ENCODE measurements around the gene SLC35F5. TPM values are rescaled to one million over a fixed set of nuclear protein-coding genes. Genes with fewer than 3 reads are reported as not detected.

The SLC35F5 gene
- total RNA-seq, 1 donor from 2014 or later: 29.0 TPM

GRCh38 chr2:113769555-113769954 lies 13.1 kb upstream of the SLC35F5 start:
- Mint-ChIP-seq H3K4me1 (ENCODE audit: low read depth) (no peaks in the 10 kb centered on the region), H3K27ac (no peak overlapping the region), H3K9me3 (no peaks in the 10 kb centered on the region), H3K4me3 (no peak overlapping the region), H3K36me3 (ENCODE audit: low read depth) (no peaks in the 10 kb centered on the region), H3K27me3 (ENCODE audit: insufficient read depth) (no peaks in the 10 kb centered on the region)
- intact Hi-C loops (cut with micrococcal nuclease): no loop called here
- no peak for DNase-seq (ENCODE audit: low spot score)

DNA sequence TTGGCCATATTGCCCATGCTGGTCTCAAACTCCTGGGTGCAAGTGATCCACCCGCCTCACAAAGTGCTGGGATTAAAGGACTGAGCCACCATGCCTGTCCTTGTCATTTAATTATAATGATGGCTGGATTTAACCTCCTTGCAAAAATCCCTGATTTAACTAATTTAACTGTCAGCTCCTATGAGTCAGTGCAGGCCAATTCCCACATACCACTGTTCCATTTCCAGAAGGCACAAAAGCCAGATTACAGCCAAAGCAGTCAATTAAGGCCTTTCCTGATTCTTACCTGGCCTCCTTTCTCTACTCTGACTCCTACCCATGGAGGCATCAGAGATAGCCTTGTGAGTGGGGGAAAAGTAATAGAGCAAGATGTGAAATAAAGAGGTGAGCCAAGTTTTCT lies 12.3 kb upstream of the SLC35F5 start:
- no peak overlapping the region for H3K27ac Mint-ChIP-seq
- intact Hi-C loops (cut with micrococcal nuclease): no loop called here
- DNase-seq (ENCODE audit: low spot score): no peak
- no peaks in the 10 kb centered on the region for H3K4me1 Mint-ChIP-seq (ENCODE audit: low read depth)
- H3K9me3 Mint-ChIP-seq: no peaks in the 10 kb centered on the region
- H3K36me3 Mint-ChIP-seq (ENCODE audit: low read depth): no peaks in the 10 kb centered on the region
- H3K4me3 Mint-ChIP-seq: no peak overlapping the region
- H3K27me3 Mint-ChIP-seq (ENCODE audit: insufficient read depth): no peaks in the 10 kb centered on the region

GRCh38 chr2:113767811-113768460 lies 11.5 kb upstream of the SLC35F5 start:
- intact Hi-C loops (cut with micrococcal nuclease): no loop called here
- no peak overlapping the region for H3K4me3 Mint-ChIP-seq
- no peaks in the 10 kb centered on the region for H3K4me1 Mint-ChIP-seq (ENCODE audit: low read depth)
- H3K36me3 Mint-ChIP-seq (ENCODE audit: low read depth): no peaks in the 10 kb centered on the region
- no peaks in the 10 kb centered on the region for H3K27me3 Mint-ChIP-seq (ENCODE audit: insufficient read depth)
- no peak overlapping the region for H3K27ac Mint-ChIP-seq
- no peak for DNase-seq (ENCODE audit: low spot score)
- no peaks in the 10 kb centered on the region for H3K9me3 Mint-ChIP-seq

DNA sequence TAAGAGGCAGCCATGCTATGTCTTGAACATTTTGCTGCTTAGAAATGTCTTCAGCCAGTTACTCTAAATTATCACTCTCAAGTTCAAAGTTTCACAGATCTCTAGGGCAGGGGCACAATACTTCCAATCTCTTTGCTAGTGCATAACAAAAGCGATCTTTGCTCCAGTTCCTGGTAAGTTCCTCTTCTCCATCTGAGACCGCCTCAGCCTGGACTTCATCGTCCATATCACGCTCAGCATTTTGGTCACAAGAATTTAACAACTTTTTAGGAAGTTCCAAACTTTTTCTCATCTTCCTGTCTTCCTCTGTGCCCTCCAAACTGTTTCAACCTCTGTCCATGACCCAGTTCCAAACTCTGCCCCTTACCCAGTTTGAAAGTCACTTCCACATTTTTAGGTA lies 8.8 kb upstream of the SLC35F5 start:
- no peaks in the 10 kb centered on the region for H3K36me3 Mint-ChIP-seq (ENCODE audit: low read depth)
- no peaks in the 10 kb centered on the region for H3K4me1 Mint-ChIP-seq (ENCODE audit: low read depth)
- no peak for DNase-seq (ENCODE audit: low spot score)
- no peaks in the 10 kb centered on the region for H3K27me3 Mint-ChIP-seq (ENCODE audit: insufficient read depth)
- H3K27ac Mint-ChIP-seq: no peak overlapping the region
- no peak overlapping the region for H3K4me3 Mint-ChIP-seq
- intact Hi-C loops (cut with micrococcal nuclease): no loop called here
- no peaks in the 10 kb centered on the region for H3K9me3 Mint-ChIP-seq

GRCh38 chr2:113762377-113763118 lies 6.1 kb upstream of the SLC35F5 start:
- DNase-seq (ENCODE audit: low spot score): no peak
- H3K4me1 Mint-ChIP-seq (ENCODE audit: low read depth): peaks cover 2% of the 10 kb centered on the region
- H3K27ac Mint-ChIP-seq: no peak overlapping the region
- H3K27me3 Mint-ChIP-seq (ENCODE audit: insufficient read depth): no peaks in the 10 kb centered on the region
- no peaks in the 10 kb centered on the region for H3K36me3 Mint-ChIP-seq (ENCODE audit: low read depth)
- no peak overlapping the region for H3K4me3 Mint-ChIP-seq
- H3K9me3 Mint-ChIP-seq: no peaks in the 10 kb centered on the region
- intact Hi-C loops (cut with micrococcal nuclease): no loop called here

GRCh38 chr2:113760400-113760799 lies 4.0 kb upstream of the SLC35F5 start:
- DNase-seq (ENCODE audit: low spot score): no peak
- intact Hi-C loops (cut with micrococcal nuclease): no loop called here
- no peak overlapping the region for H3K27ac Mint-ChIP-seq
- peaks cover 12% of the 10 kb centered on the region for H3K4me1 Mint-ChIP-seq (ENCODE audit: low read depth)
- H3K36me3 Mint-ChIP-seq (ENCODE audit: low read depth): peaks cover 3% of the 10 kb centered on the region
- no peak overlapping the region for H3K4me3 Mint-ChIP-seq
- no peaks in the 10 kb centered on the region for H3K9me3 Mint-ChIP-seq
- no peaks in the 10 kb centered on the region for H3K27me3 Mint-ChIP-seq (ENCODE audit: insufficient read depth)

- H3K4me1 Mint-ChIP-seq (ENCODE audit: low read depth): peaks cover 23% of the 10 kb centered on the region
- no peaks in the 10 kb centered on the region for H3K9me3 Mint-ChIP-seq
- H3K27ac Mint-ChIP-seq: peak overlapping the region; percentile 99
- H3K36me3 Mint-ChIP-seq (ENCODE audit: low read depth): peaks cover 9% of the 10 kb centered on the region
- DNase-seq (ENCODE audit: low spot score): no peak
- H3K4me3 Mint-ChIP-seq: peak overlapping the region; percentile 91
- intact Hi-C loops (cut with micrococcal nuclease): loop anchor here (2.0 to 5.0 kb wide), 4 partner anchors 55 to 154 kb away; no protein-coding TSS in a partner anchor
- no peaks in the 10 kb centered on the region for H3K27me3 Mint-ChIP-seq (ENCODE audit: insufficient read depth)
Observed at GRCh38 chr2:113757138-113757657, 756 bp upstream of the SLC35F5 start.

- peak; percentile 6 for DNase-seq (ENCODE audit: low spot score)
- Mint-ChIP-seq H3K27ac (peak overlapping the region; percentile 85), H3K36me3 (ENCODE audit: low read depth) (peaks cover 13% of the 10 kb centered on the region), H3K9me3 (no peaks in the 10 kb centered on the region), H3K4me1 (ENCODE audit: low read depth) (peaks cover 23% of the 10 kb centered on the region), H3K27me3 (ENCODE audit: insufficient read depth) (no peaks in the 10 kb centered on the region), H3K4me3 (peak overlapping the region; percentile 91)
- intact Hi-C loops (cut with micrococcal nuclease): loop anchor here (1.0 to 5.0 kb wide), 8 partner anchors 36 to 223 kb away; no protein-coding TSS in a partner anchor
Observed at GRCh38 chr2:113755835-113756354, 547 bp downstream of the SLC35F5 start.

DNA sequence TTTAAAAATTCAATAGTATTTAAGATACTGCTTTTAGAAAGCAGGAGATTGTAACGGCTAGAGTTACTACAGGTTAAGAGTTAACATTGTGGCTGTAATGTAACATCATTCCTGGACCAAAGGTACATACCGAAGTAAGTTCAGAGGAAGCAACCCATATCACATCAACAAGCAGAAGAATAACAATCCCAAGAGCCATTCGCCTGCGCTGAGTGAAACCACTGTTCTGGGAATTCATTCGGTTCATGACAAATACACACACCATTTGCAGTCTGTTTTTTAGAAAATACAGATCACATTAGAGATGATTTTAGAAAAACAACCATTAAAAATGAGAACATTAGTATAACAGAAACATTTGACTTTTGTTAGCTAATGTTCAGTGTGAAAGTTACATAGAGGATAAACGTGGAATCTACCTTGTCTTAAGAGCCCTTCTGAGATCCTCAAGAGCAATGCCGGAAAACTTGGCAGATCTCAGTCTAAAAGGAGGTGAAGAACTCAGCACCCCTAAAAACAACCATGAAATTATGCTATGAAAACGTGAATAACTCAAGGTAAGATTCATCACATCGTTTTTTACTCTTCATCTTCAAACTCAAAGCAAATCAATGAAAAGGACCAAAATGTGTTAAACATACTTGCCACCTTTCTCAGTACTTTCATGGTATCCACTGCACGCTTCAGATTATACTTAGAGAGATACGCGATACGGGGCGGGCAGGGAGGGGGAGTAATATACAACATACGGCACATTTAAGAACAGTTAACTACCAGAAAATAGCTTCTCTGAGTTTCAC lies 1.2 kb downstream of the SLC35F5 start:
- Mint-ChIP-seq H3K27ac (peak overlapping the region; percentile 85), H3K9me3 (no peaks in the 10 kb centered on the region), H3K36me3 (ENCODE audit: low read depth) (peaks cover 20% of the 10 kb centered on the region), H3K27me3 (ENCODE audit: insufficient read depth) (no peaks in the 10 kb centered on the region), H3K4me3 (peak overlapping the region; percentile 91), H3K4me1 (ENCODE audit: low read depth) (peaks cover 29% of the 10 kb centered on the region)
- DNase-seq (ENCODE audit: low spot score): no peak
- intact Hi-C loops (cut with micrococcal nuclease): loop anchor here (5.0 kb wide), 1 partner anchor 57 kb away; no protein-coding TSS in a partner anchor

DNA sequence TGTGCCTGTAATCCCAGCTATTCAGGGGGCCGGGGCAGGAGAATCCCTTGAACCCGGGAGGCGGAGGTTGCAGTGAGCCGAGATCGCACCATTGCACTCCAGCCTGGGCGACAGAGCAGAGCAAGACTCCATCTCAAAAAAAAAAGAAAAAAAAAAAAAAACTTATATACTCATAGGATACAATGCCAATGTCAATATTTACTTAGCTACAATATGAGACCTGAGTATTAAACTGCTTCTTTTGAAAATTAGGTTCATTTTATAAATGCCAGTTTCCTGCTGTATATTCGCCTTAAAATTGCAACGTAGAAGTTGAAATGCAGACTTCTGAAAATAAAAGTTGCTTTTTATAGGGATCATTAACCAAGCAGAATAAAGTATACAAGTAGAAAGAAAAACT lies 2.3 kb downstream of the SLC35F5 start:
- Mint-ChIP-seq H3K27ac (no peak overlapping the region), H3K36me3 (ENCODE audit: low read depth) (peaks cover 21% of the 10 kb centered on the region), H3K9me3 (no peaks in the 10 kb centered on the region), H3K4me1 (ENCODE audit: low read depth) (peaks cover 31% of the 10 kb centered on the region), H3K4me3 (no peak overlapping the region), H3K27me3 (ENCODE audit: insufficient read depth) (no peaks in the 10 kb centered on the region)
- intact Hi-C loops (cut with micrococcal nuclease): no loop called here
- DNase-seq (ENCODE audit: low spot score): no peak

- intact Hi-C loops (cut with micrococcal nuclease): no loop called here
- H3K27ac Mint-ChIP-seq: peak overlapping the region; percentile 76
- H3K4me3 Mint-ChIP-seq: no peak overlapping the region
- DNase-seq (ENCODE audit: low spot score): no peak
- peaks cover 19% of the 10 kb centered on the region for H3K4me1 Mint-ChIP-seq (ENCODE audit: low read depth)
- H3K27me3 Mint-ChIP-seq (ENCODE audit: insufficient read depth): no peaks in the 10 kb centered on the region
- peaks cover 26% of the 10 kb centered on the region for H3K36me3 Mint-ChIP-seq (ENCODE audit: low read depth)
- no peaks in the 10 kb centered on the region for H3K9me3 Mint-ChIP-seq
Observed at GRCh38 chr2:113750385-113750784, 6.1 kb downstream of the SLC35F5 start.

DNA sequence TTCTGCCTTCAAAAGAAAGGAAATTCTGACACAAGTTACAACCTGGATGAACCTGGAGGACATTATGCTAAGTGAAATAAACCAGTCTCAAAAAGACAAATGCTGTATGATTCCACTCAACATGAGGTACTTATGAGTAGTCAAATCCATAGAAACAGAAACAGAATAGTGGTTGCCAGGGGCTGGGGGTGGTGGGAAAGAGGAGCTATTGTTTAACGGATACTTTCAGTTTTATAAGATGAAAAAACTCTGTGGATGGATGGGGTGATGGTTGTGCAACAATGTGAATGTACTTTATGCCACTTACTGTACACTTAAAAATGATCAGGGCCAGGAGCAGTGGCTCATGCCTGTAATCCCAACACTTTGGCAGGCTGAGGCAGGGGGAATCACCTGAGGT lies 15.4 kb downstream of the SLC35F5 start:
- intact Hi-C loops (cut with micrococcal nuclease): no loop called here
- no peak overlapping the region for H3K27ac Mint-ChIP-seq
- peaks cover 6% of the 10 kb centered on the region for H3K4me1 Mint-ChIP-seq (ENCODE audit: low read depth)
- H3K27me3 Mint-ChIP-seq (ENCODE audit: insufficient read depth): no peaks in the 10 kb centered on the region
- H3K9me3 Mint-ChIP-seq: no peaks in the 10 kb centered on the region
- no peak for DNase-seq (ENCODE audit: low spot score)
- peaks cover 30% of the 10 kb centered on the region for H3K36me3 Mint-ChIP-seq (ENCODE audit: low read depth)
- H3K4me3 Mint-ChIP-seq: no peak overlapping the region

All from activated T-helper 1 cell treated with anti-CD3 and anti-CD28 coated beads, Interleukin-12 subunit alpha, Interleukin-12 subunit beta, Interleukin-2, Interleukin-4 antibody, amounts not matched to agents 30 ng/mL and 10 ng/mL and 1 ng/mL, durations not matched to agents 14 hours and 24 hours and 36 hours (primary cell).